Heart left ventricle (tissue), 16 donors: Measurements from ENCODE around the gene CDK5. TPM values are rescaled to one million over a fixed set of nuclear protein-coding genes. Genes with fewer than 3 reads are reported as not detected.

Experiments used
- ATAC-seq, 4 donors: fragments of 200-7000 bp; cut with Tn5 transposase; one replicate each; pipeline ENCODE4 v1.9.1; 2020 to 2022; ENCODE audit warnings: moderate library complexity in 4 of 4, mild to moderate bottlenecking in 3 of 4, moderate number of reproducible peaks in 1 of 4
- DNase-seq, 5 donors: peaks; one replicate each; pipeline ENCODE4 v3.0.0-alpha.2; 2020
- H3K27ac ChIP-seq, 12 donors: fragments of 200-600 bp; sonication (generic) in 4 of 12; one replicate each; pipeline versions ENCODE4 v1.5.0 to v1.8.0; 2016 to 2022; ENCODE audit warnings: mild to moderate bottlenecking in 2 of 12
- H3K27me3 ChIP-seq, 9 donors: fragments of 200-600 bp; sonication (generic) in 2 of 9; one replicate each; pipeline versions ENCODE4 v1.5.1 to v1.8.0; 2016 to 2022; ENCODE audit warnings: mild to moderate bottlenecking in 3 of 9
- H3K36me3 ChIP-seq, 9 donors: fragments of 200-600 bp; sonication (generic) in 2 of 9; one replicate each; pipeline versions ENCODE4 v1.5.0 to v1.8.0; 2018 to 2022; ENCODE audit warnings: mild to moderate bottlenecking in 2 of 9
- H3K4me1 ChIP-seq, 12 donors: fragments of 200-600 bp; sonication (generic) in 4 of 12; one replicate each; pipeline versions ENCODE4 v1.5.0 to v1.8.0; 2016 to 2022; ENCODE audit warnings: mild to moderate bottlenecking in 3 of 12
- H3K4me3 ChIP-seq, 12 donors: fragments of 200-600 bp; sonication (generic) in 4 of 12; one replicate each; pipeline versions ENCODE4 v1.5.0 to v1.8.0; 2017 to 2022; ENCODE audit warnings: mild to moderate bottlenecking in 9 of 12, moderate library complexity in 4 of 12
- H3K9me3 ChIP-seq, 12 donors: fragments of 200-600 bp; sonication (generic) in 4 of 12; one replicate each; pipeline versions ENCODE4 v1.5.0 to v1.8.0; 2016 to 2022; ENCODE audit warnings: mild to moderate bottlenecking in 1 of 12
- CTCF ChIP-seq, 12 donors: fragments of 200-600 bp; sonication (generic) in 4 of 12; IDR thresholded peaks; one replicate each; pipeline versions ENCODE4 v1.5.0 to v1.8.0; 2018 to 2022; ENCODE audit warnings: antibody characterized with exemption in 12 of 12, mild to moderate bottlenecking in 5 of 12
- POLR2A ChIP-seq, 2 donors: fragments of 450-650 bp; IDR thresholded peaks; one replicate each; pipeline ENCODE4 v1.6.1; 2017; ENCODE audit warnings: antibody characterized with exemption in 2 of 2, mild to moderate bottlenecking in 2 of 2, moderate library complexity in 2 of 2
- WGBS, 4 donors: extraction: QIAGEN DNeasy Blood & Tissue Kit in 2 of 4; methylation state at CpG; one replicate each; pipeline versions ENCODE4 v1.1.5 to v1.1.7; 2013 to 2018; 5-methylcytosine and 5-hydroxymethylcytosine counted together
- intact Hi-C, 10 donors: fragments of 100-400 bp; cut with DNase I; formaldehyde crosslinking; loops; one replicate each; pipeline versions ENCODE4 v1.11.1 to v1.14.2; 2022
- polyA plus RNA-seq, 2 donors: library from polyadenylated mRNA; stranded (reverse); fragments of 200-250 nt; gene quantifications; one replicate each; pipeline ENCODE4 v1.2.3, GENCODE V29; 2013
- total RNA-seq, 9 donors: library from RNA; depleted of rRNA in 2 of 9; stranded (reverse); fragments of >200 nt in 2 of 9; fragmentation: NEBNext Ultra II Directional in 3 of 9; extraction: Animal tissue kit (Norgen Biotek cat#: 25700) in 3 of 9; gene quantifications; one replicate each; pipeline versions ENCODE4 v1.1.0 to v1.2.4, GENCODE V29; 2016 to 2023
- donor health status: ischemic (EF 13 %, LVEDD 7.1; RV severe dilation, severe dysfunction).
- donor health status: healthy with polysubstance abuse.
- donor health status: DM: no; HTN: yes; CAD: no.
- donor health status: DM: no; HTN: no; CAD: no.
- donor health status: ischemic (EF 25% LVEDD 6.9; RV normal size, moderate dysfunction).
- donor health status: ischemic (EF 25% LVEDD 5.7; RV mildly dilated, moderate dysfunction).
- donor health status: healthy.
- donor health status: DM: yes; HTN: yes; CAD: no.
- donor health status: ischemic (EF 35%, LVEDD 5.7; RV mildly dilated, moderate dysfunction).
- donor health status: nonischemic (EF 11% LVEDD 7.7; RV severe dilation, severe dysfunction).
- donor health status: DM: yes; HTN: yes; CAD: no.
- donor health status: PGD.
- donor health status: ischemic (EF 29% LVEDD 5.4; RV normal size, mild dysfunction).
- donor health status: nonischemic (EF 23%, LVEDD 6.1; RV moderate dilation, normal function).

The CDK5 gene
- total and polyA plus RNA-seq, 11 donors: 5.6 to 13.7 (median 7.6) TPM

DNA sequence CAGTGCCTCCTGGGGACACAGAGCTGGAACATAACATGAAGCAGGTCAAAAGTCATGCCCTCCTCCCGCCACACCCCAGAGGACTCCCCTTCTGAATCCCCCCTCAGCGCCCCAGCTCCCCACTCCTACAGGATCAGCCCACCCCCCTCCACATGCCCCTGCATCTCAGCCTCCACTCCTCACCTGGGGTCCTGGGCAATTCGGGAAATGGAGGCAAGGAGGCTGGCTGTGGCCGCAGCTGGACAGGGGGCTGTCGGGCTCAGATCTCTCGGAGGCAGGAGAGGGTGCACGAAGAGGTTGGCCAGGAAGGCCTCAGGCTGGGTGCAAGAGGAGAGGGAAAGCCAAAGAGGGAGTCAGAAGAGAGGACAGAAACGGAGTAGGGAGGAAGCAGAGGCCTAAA, 41.2 kb downstream of the CDK5 start:
- H3K4me1 ChIP-seq: peaks cover 0 to 51% (median 23%) of the 10 kb centered on the region in 12 donors
- no peaks in the 10 kb centered on the region for H3K9me3 ChIP-seq
- 78 to 82% (median 80%) methylated on average over 8 of the region's 8 CpGs for WGBS, 4 donors
- H3K27ac ChIP-seq: no peak overlapping the region
- no peak for DNase-seq
- H3K4me3 ChIP-seq: no peak overlapping the region
- H3K36me3 ChIP-seq: peaks cover 0 to 6% (median 0%) of the 10 kb centered on the region in 9 donors
- peaks cover 3 to 48% (median 25%) of the 10 kb centered on the region in 9 donors for H3K27me3 ChIP-seq
- intact Hi-C loops: loop anchor here in 1 of 10 donors (5.0 kb wide), 1 partner anchor 96 kb away; no protein-coding TSS in a partner anchor
- ATAC-seq: no peak
- TF ChIP-seq POLR2A (IDR thresholded peaks at IDR 0.05) (no peak), CTCF (IDR thresholded peaks at IDR 0.05) (no peak)

GRCh38 chr7:151015967-151016366, 41.7 kb downstream of the CDK5 start:
- H3K27ac ChIP-seq: no peak overlapping the region
- DNase-seq (no peak), ATAC-seq (peak in 1 of 4 donors; percentile 25)
- no peak overlapping the region for H3K4me3 ChIP-seq
- peaks cover 0 to 56% (median 23%) of the 10 kb centered on the region in 12 donors for H3K4me1 ChIP-seq
- 68 to 80% (median 73%) methylated on average over 5 of the region's 5 CpGs for WGBS, 4 donors
- TF ChIP-seq CTCF (IDR thresholded peaks at IDR 0.05) (no peak), POLR2A (IDR thresholded peaks at IDR 0.05) (no peak)
- peaks cover 0 to 6% (median 0%) of the 10 kb centered on the region in 9 donors for H3K36me3 ChIP-seq
- intact Hi-C loops: loop anchor here in 1 of 10 donors (5.0 kb wide), 1 partner anchor 96 kb away; no protein-coding TSS in a partner anchor
- peaks cover 3 to 45% (median 25%) of the 10 kb centered on the region in 9 donors for H3K27me3 ChIP-seq
- H3K9me3 ChIP-seq: no peaks in the 10 kb centered on the region

- ATAC-seq (peak in 1 of 4 donors; percentile 10), DNase-seq (no peak)
- Histone ChIP-seq H3K4me3 (no peak overlapping the region), H3K36me3 (peaks cover 0 to 6% (median 0%) of the 10 kb centered on the region in 9 donors), H3K27me3 (peaks cover 3 to 36% (median 20%) of the 10 kb centered on the region in 9 donors), H3K4me1 (peaks cover 0 to 66% (median 27%) of the 10 kb centered on the region in 12 donors), H3K27ac (no peak overlapping the region), H3K9me3 (no peaks in the 10 kb centered on the region)
- WGBS, 4 donors: 58 to 79% (median 68%) methylated on average over 8 of the region's 8 CpGs
- intact Hi-C loops: loop anchor here in 1 of 10 donors (5.0 kb wide), 1 partner anchor 97 kb away; no protein-coding TSS in a partner anchor
- TF ChIP-seq POLR2A (IDR thresholded peaks at IDR 0.05) (no peak), CTCF (IDR thresholded peaks at IDR 0.05) (no peak)
Measured at GRCh38 chr7:151014950-151015349, 42.7 kb downstream of the CDK5 start.

- H3K4me3 ChIP-seq: peak overlapping the region in 10 of 12 donors; percentile 12 to 57 (median 38)
- TF ChIP-seq POLR2A (IDR thresholded peaks at IDR 0.05) (no peak), CTCF (IDR thresholded peaks at IDR 0.05) (peak in 2 of 12 donors; percentile 6 to 12)
- peak overlapping the region in 1 of 12 donors; percentile 67 for H3K27ac ChIP-seq
- ATAC-seq: peak in 3 of 4 donors; percentile 2 to 6 (median 5)
- WGBS, 4 donors: 37 to 54% (median 43%) methylated on average over 24 to 55 of the region's 55 CpGs
- H3K9me3 ChIP-seq: no peaks in the 10 kb centered on the region
- DNase-seq: peak; percentile 61 to 85 (median 67)
- H3K27me3 ChIP-seq: peaks cover 1 to 26% (median 10%) of the 10 kb centered on the region in 9 donors
- intact Hi-C loops: loop anchor here in 1 of 10 donors (2.0 kb wide), 1 partner anchor 97 kb away; no protein-coding TSS in a partner anchor
- H3K36me3 ChIP-seq: peaks cover 0 to 6% (median 0%) of the 10 kb centered on the region in 9 donors
- peaks cover 0 to 68% (median 27%) of the 10 kb centered on the region in 12 donors for H3K4me1 ChIP-seq
Measured at GRCh38 chr7:151013733-151014497, 43.8 kb downstream of the CDK5 start.
